ENCODE data around the gene DDO. TPM values are rescaled to one million over a fixed set of nuclear protein-coding genes. Genes with fewer than 3 reads are reported as not detected.

Gene DDO
- total and polyA plus RNA-seq, 2 of the 4 experiments (the other 2 are of a cell fraction) = 0.15 to 0.18 TPM

DNA sequence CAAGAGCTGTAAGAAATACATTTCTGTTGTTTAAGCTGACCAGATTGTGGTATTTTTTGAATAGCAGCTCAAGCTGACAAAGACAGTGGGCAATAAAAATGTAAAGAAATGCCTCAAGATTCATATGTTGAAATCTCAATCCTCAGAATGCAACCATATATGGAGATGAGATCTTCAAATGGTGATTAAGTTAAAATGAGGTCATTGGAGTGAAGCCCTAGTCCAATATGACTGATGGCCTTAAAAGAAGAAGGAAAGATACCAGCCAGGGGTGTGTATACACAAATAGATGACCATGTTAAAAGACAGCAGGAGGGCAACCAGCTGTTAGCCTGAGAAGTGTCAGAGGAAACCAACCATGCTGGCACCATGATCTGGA is 7.1 kb upstream of the DDO start:
- H4K8ac ChIP-seq (ENCODE audit: low read depth in 2 of 2, low read length in 2 of 2) = no peak overlapping the region
- no peak overlapping the region for H3K4me2 ChIP-seq (ENCODE audit: low read depth, low read length)
- BruUV-seq (replicated peaks) = no TSS peak
- intact Hi-C loops (cut with micrococcal nuclease) = no loop called here
- no peaks in the 10 kb centered on the region for H3K79me1 ChIP-seq (ENCODE audit: low read depth in 1 of 2, low read length in 2 of 2)
- H3K4me1 ChIP-seq (ENCODE audit: control insufficient read depth, insufficient read depth, low read length) = no peaks in the 10 kb centered on the region
- ChIA-PET POLR2A (ENCODE audit: unreplicated experiment) (no interaction called here), CTCF (interaction anchor here (0.5 kb wide), 1 partner anchor 275 kb away, joined by 3 read pairs; no protein-coding TSS in a partner anchor)
- in situ Hi-C loops (cut with MboI; ENCODE audit: low sequenced_read_pairs) = no loop called here
- H3K9me1 ChIP-seq (ENCODE audit: insufficient read depth, low read length) = no peaks in the 10 kb centered on the region
- peaks cover 2% of the 10 kb centered on the region for H3K9me3 ChIP-seq (ENCODE audit: control insufficient read depth, insufficient read depth, low read length)
- H4K5ac ChIP-seq (ENCODE audit: low read depth, low read length) = no peak overlapping the region
- TF ChIP-seq FOS (IDR thresholded peaks at IDR 0.05; ENCODE audit: low read depth, low read length) (no peak), POLR2A (IDR thresholded peaks at IDR 0.05; ENCODE audit: low read depth, low read length) (no peak)
- no peak overlapping the region for H2BK20ac ChIP-seq (ENCODE audit: low read depth, low read length)
- no peak overlapping the region for H3K4me3 ChIP-seq (ENCODE audit: insufficient read depth, low read depth, low read length)
- H2AFZ ChIP-seq (replicated peaks; ENCODE audit: low read length, poor library complexity) = no peak overlapping the region
- H3K27me3 ChIP-seq (ENCODE audit: control insufficient read depth, insufficient read depth, low read length) = peaks cover 4% of the 10 kb centered on the region
- no peak overlapping the region for H3K14ac ChIP-seq (replicated peaks; ENCODE audit: low read depth, low read length)
- no peak overlapping the region for H2BK120ac ChIP-seq (ENCODE audit: low read depth, low read length)
- H2AK9ac ChIP-seq (replicated peaks; ENCODE audit: low read depth, low read length, poor library complexity) = no peak overlapping the region
- dilution Hi-C loops (cut with HindIII; ENCODE audit: low sequenced_read_pairs, unreplicated experiment) = no loop called here
- ATAC-seq (ENCODE audit: low read depth) (no peak), DNase-seq (no peak)
- no peak overlapping the region for H3K23ac ChIP-seq (ENCODE audit: low read depth, low read length)
- no peak overlapping the region for H2BK15ac ChIP-seq (ENCODE audit: low read depth, low read length)
- H4K20me1 ChIP-seq (ENCODE audit: insufficient read depth, low read length) = no peaks in the 10 kb centered on the region
- H2BK5ac ChIP-seq (ENCODE audit: low read depth, low read length, poor library complexity, severe bottlenecking) = no peak overlapping the region
- no peak overlapping the region for H4K91ac ChIP-seq (ENCODE audit: insufficient read depth, low read depth, low read length)
- no peak overlapping the region for H3K56ac ChIP-seq (ENCODE audit: extremely low read depth, insufficient read depth, low read length)
- H3K4ac ChIP-seq (ENCODE audit: low read depth, low read length) = no peak overlapping the region
- no peak overlapping the region for H3K27ac ChIP-seq (ENCODE audit: insufficient read depth, low read length)
- H3K18ac ChIP-seq (ENCODE audit: low read depth, low read length) = no peak overlapping the region
- H3K36me3 ChIP-seq (ENCODE audit: control insufficient read depth, insufficient read depth, low read length) = no peaks in the 10 kb centered on the region
- no peak overlapping the region for H3K9ac ChIP-seq (ENCODE audit: low read depth, low read length)
- no peak overlapping the region for H2AK5ac ChIP-seq (ENCODE audit: low read depth, low read length)
